CD4-positive, alpha-beta T cell (primary cell): ENCODE results near the gene PCNA. TPM values are rescaled to one million over a fixed set of nuclear protein-coding genes. Genes with fewer than 3 reads are reported as not detected.

Source experiments
- ATAC-seq: fragments of 200-7000 bp; cut with Tn5 transposase; one replicate; pipeline ENCODE4 v1.10.0; 2022; ENCODE audit warnings: mild to moderate bottlenecking; ENCODE audit not compliant: poor library complexity
- CTCF ChIA-PET: fragments of 350-600 bp; sonication (Branson Sonifier 250); formaldehyde crosslinking; loops from one replicate; lab custom pipeline; 2021; ENCODE audit warnings: antibody characterized with exemption, inconsistent platforms; lab: Charles Lee
- POLR2A ChIA-PET: fragments of 350-600 bp; sonication (Branson Sonifier 250); formaldehyde crosslinking; loops from one replicate; lab custom pipeline; 2021; ENCODE audit warnings: antibody characterized with exemption, inconsistent platforms; lab: Charles Lee
- DNase-seq, 14 experiments: peaks; one replicate each; pipeline ENCODE4 v3.0.0-alpha.2; 2013 to 2020; ENCODE audit warnings: mixed read lengths in 2 of 14
- H3K27ac ChIP-seq, 2 donors: one replicate each; pipeline versions ENCODE4 v1.5.1 to v1.7.0; 2013; ENCODE audit warnings: low read length in 2 of 2, low read depth in 1 of 2, mild to moderate bottlenecking in 1 of 2
- H3K27me3 ChIP-seq, 2 experiments: 1 replicate in 1 of 2; 2 replicates in 1 of 2; pipeline versions ENCODE4 v1.6.1 to v1.7.0; 2013; ENCODE audit warnings: low read length in 2 of 2, control low read depth in 1 of 2, mild to moderate bottlenecking in 1 of 2, moderate library complexity in 1 of 2; ENCODE audit not compliant: insufficient read depth in 2 of 2, control insufficient read depth in 1 of 2
- H3K36me3 ChIP-seq: one replicate; pipeline ENCODE4 v1.6.1; 2013; ENCODE audit warnings: low read length, control low read depth; ENCODE audit not compliant: insufficient read depth
- H3K4me1 ChIP-seq: one replicate; pipeline ENCODE4 v1.6.1; 2013; ENCODE audit warnings: low read length, control low read depth; ENCODE audit not compliant: insufficient read depth
- H3K4me3 ChIP-seq: one replicate; pipeline ENCODE4 v1.5.1; 2013; ENCODE audit warnings: mild to moderate bottlenecking, low read length, moderate library complexity
- H3K9me3 ChIP-seq, 2 experiments: 1 replicate in 1 of 2; 2 replicates in 1 of 2; pipeline versions ENCODE4 v1.6.1 to v1.7.0; 2013; ENCODE audit warnings: low read length in 2 of 2, mild to moderate bottlenecking in 2 of 2, control low read depth in 1 of 2, moderate library complexity in 1 of 2; ENCODE audit not compliant: control insufficient read depth in 1 of 2, insufficient read depth in 1 of 2
- H3K27ac Mint-ChIP-seq: one replicate; pipeline ENCODE4 v1.8.0; 2020; ENCODE audit warnings: mixed read lengths
- H3K27me3 Mint-ChIP-seq: one replicate; pipeline ENCODE4 v1.8.0; 2021; ENCODE audit warnings: mixed read lengths
- H3K36me3 Mint-ChIP-seq: one replicate; pipeline ENCODE4 v1.8.0; 2021; ENCODE audit warnings: low read depth, mixed read lengths
- H3K4me1 Mint-ChIP-seq: one replicate; pipeline ENCODE4 v1.8.0; 2021; ENCODE audit warnings: low read depth, mixed read lengths
- H3K4me3 Mint-ChIP-seq: one replicate; pipeline ENCODE4 v1.8.0; 2020; ENCODE audit warnings: mild to moderate bottlenecking, mixed read lengths
- H3K9me3 Mint-ChIP-seq: one replicate; pipeline ENCODE4 v1.8.0; 2020; ENCODE audit warnings: mixed read lengths
- CTCF ChIP-seq: fragments of 200-600 bp; IDR thresholded peaks from one replicate; pipeline ENCODE4 v1.8.0; 2022; ENCODE audit warnings: antibody characterized with exemption, mild to moderate bottlenecking
- intact Hi-C, 2 experiments: fragments of 100-400 bp; cut with DNase I in 1 of 2; cut with micrococcal nuclease in 1 of 2; formaldehyde crosslinking; loops; one replicate each; pipeline versions ENCODE4 v1.15.1 to v1.9.0; 2023 to 2025; cut with DNase I, micrococcal nuclease
- total RNA-seq, 174 experiments: library from RNA in 2 of 174; stranded (reverse) in 2 of 174; gene quantifications; one replicate each; pipeline ENCODE4 v1.2.3 and lab custom pipeline; 2021 to 2026

Gene PCNA
- total RNA-seq, 2 experiments from 2014 or later: 32.6 to 33.0 TPM

GRCh38 chr20:5067877-5068645 is 51.7 kb downstream of the PCNA start:
- no peak for ATAC-seq
- no peak overlapping the region for H3K27ac Mint-ChIP-seq
- no peaks in the 10 kb centered on the region for H3K9me3 Mint-ChIP-seq
- no peaks in the 10 kb centered on the region for H3K36me3 Mint-ChIP-seq
- H3K4me1 Mint-ChIP-seq: no peaks in the 10 kb centered on the region
- H3K4me3 ChIP-seq: no peak overlapping the region
- H3K9me3 ChIP-seq: no peaks in the 10 kb centered on the region
- no peaks in the 10 kb centered on the region for H3K27me3 Mint-ChIP-seq
- H3K4me1 ChIP-seq: peaks cover 4% of the 10 kb centered on the region
- TF ChIP-seq CTCF: no peak
- H3K27me3 ChIP-seq: no peaks in the 10 kb centered on the region
- ChIA-PET POLR2A (no interaction called here), CTCF (interaction anchor here (0.7 kb wide), 1 partner anchor 11 kb away, joined by 3 read pairs; no protein-coding TSS in a partner anchor)
- no peaks in the 10 kb centered on the region for H3K36me3 ChIP-seq
- H3K4me3 Mint-ChIP-seq: no peak overlapping the region
- DNase-seq: no peak
- H3K27ac ChIP-seq: no peak overlapping the region
- intact Hi-C loops: no loop called here

GRCh38 chr20:5065879-5066383 is 53.8 kb downstream of the PCNA start:
- no peak overlapping the region for H3K4me3 Mint-ChIP-seq
- no peaks in the 10 kb centered on the region for H3K27me3 ChIP-seq
- peaks cover 4% of the 10 kb centered on the region for H3K4me1 ChIP-seq
- ATAC-seq: no peak
- POLR2A ChIA-PET: no interaction called here
- H3K27ac ChIP-seq: no peak overlapping the region
- H3K36me3 Mint-ChIP-seq: no peaks in the 10 kb centered on the region
- TF ChIP-seq CTCF: no peak
- intact Hi-C loops: no loop called here
- no peaks in the 10 kb centered on the region for H3K9me3 Mint-ChIP-seq
- H3K4me1 Mint-ChIP-seq: no peaks in the 10 kb centered on the region
- no peak overlapping the region for H3K27ac Mint-ChIP-seq
- no peaks in the 10 kb centered on the region for H3K36me3 ChIP-seq
- no peaks in the 10 kb centered on the region for H3K9me3 ChIP-seq
- DNase-seq: peak in 2 of 14 experiments; percentile 66 to 79
- CTCF ChIA-PET: no interaction called here
- H3K27me3 Mint-ChIP-seq: no peaks in the 10 kb centered on the region
- no peak overlapping the region for H3K4me3 ChIP-seq

GRCh38 chr20:5065166-5065878 is 54.4 kb downstream of the PCNA start:
- intact Hi-C loops: no loop called here
- ChIA-PET POLR2A (no interaction called here), CTCF (no interaction called here)
- H3K4me1 Mint-ChIP-seq: no peaks in the 10 kb centered on the region
- no peaks in the 10 kb centered on the region for H3K36me3 Mint-ChIP-seq
- Histone ChIP-seq H3K36me3 (no peaks in the 10 kb centered on the region), H3K9me3 (no peaks in the 10 kb centered on the region), H3K4me1 (peaks cover 4% of the 10 kb centered on the region), H3K27ac (no peak overlapping the region), H3K4me3 (no peak overlapping the region), H3K27me3 (no peaks in the 10 kb centered on the region)
- no peak overlapping the region for H3K4me3 Mint-ChIP-seq
- H3K27me3 Mint-ChIP-seq: no peaks in the 10 kb centered on the region
- ATAC-seq (no peak), DNase-seq (peak in 2 of 14 experiments; percentile 46 to 64)
- H3K9me3 Mint-ChIP-seq: no peaks in the 10 kb centered on the region
- no peak for TF ChIP-seq CTCF
- H3K27ac Mint-ChIP-seq: no peak overlapping the region

Other genes starting within 250 kb of the PCNA start
- 10 to 100 TPM; 22.8 to 23.0 TPM for gene SLC23A2, start 118.4 kb downstream of the PCNA start, total RNA-seq
- 10 to 100 TPM; 22.6 to 27.1 TPM for gene TMEM230, start 6.9 kb downstream of the PCNA start, total RNA-seq
- 10 to 100 TPM; 62.4 to 65.0 TPM for gene CDS2, start 7.0 kb upstream of the PCNA start, total RNA-seq
- gene PROKR2, start 197.0 kb upstream of the PCNA start, total RNA-seq: not detected